Upper lobe of right lung (tissue), 1 donor: ENCODE results near the gene KRT4. TPM values are rescaled to one million over a fixed set of nuclear protein-coding genes. Genes with fewer than 3 reads are reported as not detected.
"Not testable (repeated sequence)": the region's sequence is repeated elsewhere in the genome, so short reads cannot be mapped to it uniquely, and the experiment has no call there.

Source experiments
- ATAC-seq: fragments of 200-7000 bp; cut with Tn5 transposase; one replicate; pipeline ENCODE4 v1.9.1; 2020; ENCODE audit warnings: mild to moderate bottlenecking, moderate library complexity
- DNase-seq: peaks from one replicate; pipeline ENCODE4 v3.0.0-alpha.2; 2020
- H3K27ac ChIP-seq: fragments of 200-600 bp; one replicate; pipeline ENCODE4 v1.8.0; 2022
- H3K27me3 ChIP-seq: fragments of 200-600 bp; one replicate; pipeline ENCODE4 v1.8.0; 2022; ENCODE audit warnings: mild to moderate bottlenecking
- H3K36me3 ChIP-seq: fragments of 200-600 bp; one replicate; pipeline ENCODE4 v1.8.0; 2022
- H3K4me1 ChIP-seq: fragments of 200-600 bp; one replicate; pipeline ENCODE4 v1.8.0; 2022
- H3K4me3 ChIP-seq: fragments of 200-600 bp; one replicate; pipeline ENCODE4 v1.8.0; 2022; ENCODE audit warnings: mild to moderate bottlenecking
- H3K9me3 ChIP-seq: fragments of 200-600 bp; one replicate; pipeline ENCODE4 v1.8.0; 2022
- intact Hi-C: fragments of 100-400 bp; cut with DNase I; formaldehyde crosslinking; loops from one replicate; pipeline ENCODE4 v1.11.0; 2022
- total RNA-seq: library from RNA; stranded (reverse); fragmentation: NEBNext Ultra II Directional; extraction: Animal tissue kit (Norgen Biotek cat#: 25700); gene quantifications from one replicate; pipeline ENCODE4 v1.2.1, GENCODE V29; 2021
- TF ChIP-seq, protein P1 (sequence below): fragments of 200-600 bp; IDR thresholded peaks from one replicate; pipeline ENCODE4 v1.8.0; 2022; ENCODE audit warnings: antibody characterized with exemption
- donor health status: DM: no; HTN: yes; CAD: no; lungs with severe emphysema.

The KRT4 gene
- total RNA-seq, 1 donor from 2014 or later, result 6.8 TPM

DNA sequence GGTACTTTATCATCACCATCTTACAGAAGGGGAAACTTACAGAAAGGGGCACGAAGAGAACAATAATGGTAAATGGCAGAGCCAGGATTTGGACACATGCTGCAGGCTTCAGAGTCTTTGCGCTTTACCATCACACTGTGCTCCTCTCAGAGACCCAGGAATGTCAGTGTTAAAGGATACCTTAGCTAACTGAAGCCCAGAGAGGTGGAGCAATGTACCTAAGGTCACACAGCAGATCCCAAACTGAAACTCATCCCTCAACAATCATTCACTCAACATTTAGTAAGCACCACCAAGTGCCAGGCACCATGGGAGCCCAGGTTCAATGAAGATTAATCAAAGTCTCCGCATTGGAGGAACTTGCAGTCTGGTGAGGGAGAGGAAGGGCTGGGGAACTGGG is 42.9 kb upstream of the KRT4 start:
- TF ChIP-seq, protein P1, sequence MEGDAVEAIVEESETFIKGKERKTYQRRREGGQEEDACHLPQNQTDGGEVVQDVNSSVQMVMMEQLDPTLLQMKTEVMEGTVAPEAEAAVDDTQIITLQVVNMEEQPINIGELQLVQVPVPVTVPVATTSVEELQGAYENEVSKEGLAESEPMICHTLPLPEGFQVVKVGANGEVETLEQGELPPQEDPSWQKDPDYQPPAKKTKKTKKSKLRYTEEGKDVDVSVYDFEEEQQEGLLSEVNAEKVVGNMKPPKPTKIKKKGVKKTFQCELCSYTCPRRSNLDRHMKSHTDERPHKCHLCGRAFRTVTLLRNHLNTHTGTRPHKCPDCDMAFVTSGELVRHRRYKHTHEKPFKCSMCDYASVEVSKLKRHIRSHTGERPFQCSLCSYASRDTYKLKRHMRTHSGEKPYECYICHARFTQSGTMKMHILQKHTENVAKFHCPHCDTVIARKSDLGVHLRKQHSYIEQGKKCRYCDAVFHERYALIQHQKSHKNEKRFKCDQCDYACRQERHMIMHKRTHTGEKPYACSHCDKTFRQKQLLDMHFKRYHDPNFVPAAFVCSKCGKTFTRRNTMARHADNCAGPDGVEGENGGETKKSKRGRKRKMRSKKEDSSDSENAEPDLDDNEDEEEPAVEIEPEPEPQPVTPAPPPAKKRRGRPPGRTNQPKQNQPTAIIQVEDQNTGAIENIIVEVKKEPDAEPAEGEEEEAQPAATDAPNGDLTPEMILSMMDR, result no peak
- intact Hi-C loops, result loop anchor here (10.0 kb wide), 1 partner anchor 142 kb away; no protein-coding TSS in a partner anchor
- DNase-seq, result no peak
- no peak overlapping the region for H3K27ac ChIP-seq
- H3K36me3 ChIP-seq, result no peaks in the 10 kb centered on the region
- no peak for ATAC-seq
- peaks cover 5% of the 10 kb centered on the region for H3K27me3 ChIP-seq
- no peaks in the 10 kb centered on the region for H3K9me3 ChIP-seq
- H3K4me3 ChIP-seq, result no peak overlapping the region
- no peaks in the 10 kb centered on the region for H3K4me1 ChIP-seq

DNA sequence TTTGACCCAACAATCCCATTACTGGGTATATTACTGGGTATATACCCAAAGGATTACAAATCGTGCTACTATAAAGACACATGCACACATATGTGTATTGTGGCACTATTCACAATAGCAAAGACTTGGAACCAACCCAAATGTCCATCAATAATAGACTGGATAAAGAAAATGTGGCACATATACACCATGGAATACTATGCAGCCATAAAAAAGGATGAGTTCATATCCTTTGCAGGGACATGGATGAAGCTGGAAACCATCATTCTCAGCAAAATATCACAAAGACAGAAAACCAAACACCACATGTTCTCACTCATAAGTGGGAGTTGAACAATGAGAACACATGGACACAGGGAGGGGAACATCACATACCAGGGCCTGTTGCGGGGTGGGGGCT is 42.2 kb upstream of the KRT4 start:
- not testable (repeated sequence) for H3K9me3 ChIP-seq, DNase-seq, H3K4me3 ChIP-seq, H3K4me1 ChIP-seq, H3K27ac ChIP-seq, H3K36me3 ChIP-seq, ATAC-seq
- H3K27me3 ChIP-seq, result peaks cover 11% of the 10 kb centered on the region
- intact Hi-C loops, result loop anchor here (10.0 kb wide), 1 partner anchor 141 kb away; no protein-coding TSS in a partner anchor

DNA sequence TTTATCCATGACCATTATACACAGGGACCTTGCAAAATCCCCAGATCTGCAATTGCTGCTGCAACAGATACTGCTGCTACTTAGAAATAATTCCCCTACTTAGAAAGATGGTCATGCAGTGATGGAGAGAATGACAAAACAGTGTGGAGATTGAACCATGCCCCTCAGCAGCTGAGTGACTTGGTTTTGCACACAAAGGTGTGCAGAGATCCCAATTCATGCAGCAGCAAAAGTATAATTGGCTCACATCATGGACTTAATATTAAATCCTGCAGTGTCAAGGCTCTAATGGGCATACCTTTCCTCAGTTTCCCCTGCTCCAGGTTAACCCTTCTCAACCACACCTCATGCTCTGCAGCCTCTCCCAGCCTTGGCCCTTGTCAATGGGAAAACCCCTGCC is 37.9 kb upstream of the KRT4 start:
- ATAC-seq (no peak), DNase-seq (no peak)
- H3K9me3 ChIP-seq, result no peaks in the 10 kb centered on the region
- H3K4me1 ChIP-seq, result no peaks in the 10 kb centered on the region
- intact Hi-C loops, result loop anchor here (10.0 kb wide), 1 partner anchor 137 kb away; no protein-coding TSS in a partner anchor
- no peaks in the 10 kb centered on the region for H3K36me3 ChIP-seq
- peaks cover 19% of the 10 kb centered on the region for H3K27me3 ChIP-seq
- TF ChIP-seq, protein P1, result no peak
- no peak overlapping the region for H3K27ac ChIP-seq
- no peak overlapping the region for H3K4me3 ChIP-seq

DNA sequence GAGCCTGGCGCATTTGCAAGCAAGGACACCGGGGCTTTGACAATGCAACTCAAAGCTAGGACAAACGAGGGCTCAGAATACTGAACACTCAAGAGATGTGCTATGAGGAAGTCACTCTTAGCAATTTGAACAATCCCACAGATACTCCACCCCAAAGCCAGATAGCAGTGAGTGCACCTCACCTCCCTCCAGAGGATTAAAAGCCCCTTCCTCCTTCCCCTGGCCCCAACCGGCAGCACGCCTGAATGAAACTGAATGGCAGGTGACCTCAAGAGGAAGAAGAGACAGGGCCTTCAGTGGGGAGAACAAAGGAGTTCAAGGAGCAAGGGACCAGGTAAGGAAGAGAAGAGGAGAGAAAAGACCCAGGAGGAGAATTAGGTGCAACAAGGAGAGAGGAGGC is 36.8 kb upstream of the KRT4 start:
- Histone ChIP-seq H3K27me3 (peaks cover 16% of the 10 kb centered on the region), H3K9me3 (no peaks in the 10 kb centered on the region), H3K27ac (no peak overlapping the region), H3K4me1 (no peaks in the 10 kb centered on the region), H3K4me3 (no peak overlapping the region), H3K36me3 (no peaks in the 10 kb centered on the region)
- TF ChIP-seq, protein P1, result no peak
- DNase-seq (no peak), ATAC-seq (no peak)
- intact Hi-C loops, result loop anchor here (10.0 kb wide), 1 partner anchor 136 kb away; no protein-coding TSS in a partner anchor

DNA sequence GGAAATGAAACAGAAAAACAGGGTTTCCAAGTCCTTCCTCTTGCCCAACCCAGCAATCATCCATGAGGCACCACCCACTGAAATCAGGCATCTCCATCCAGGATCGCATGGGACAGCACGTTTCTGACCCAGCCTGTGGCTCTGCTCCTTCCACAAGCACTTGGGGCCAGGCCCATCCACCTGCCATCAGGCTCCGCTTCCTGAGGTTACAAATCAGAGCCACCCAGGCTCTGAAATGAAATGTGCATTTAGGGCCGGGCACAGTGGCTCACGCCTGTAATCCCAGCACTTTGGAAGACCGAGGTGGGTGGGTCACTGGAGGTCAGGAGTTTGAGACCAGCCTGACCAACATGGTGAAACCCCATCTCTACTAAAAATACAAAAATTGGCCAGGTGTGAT is 35.6 kb upstream of the KRT4 start:
- no peak for DNase-seq
- Histone ChIP-seq H3K9me3 (no peaks in the 10 kb centered on the region), H3K36me3 (no peaks in the 10 kb centered on the region), H3K27ac (no peak overlapping the region), H3K4me3 (no peak overlapping the region), H3K4me1 (no peaks in the 10 kb centered on the region), H3K27me3 (peaks cover 16% of the 10 kb centered on the region)
- TF ChIP-seq, protein P1, result no peak
- intact Hi-C loops, result no loop called here
- no peak for ATAC-seq

DNA sequence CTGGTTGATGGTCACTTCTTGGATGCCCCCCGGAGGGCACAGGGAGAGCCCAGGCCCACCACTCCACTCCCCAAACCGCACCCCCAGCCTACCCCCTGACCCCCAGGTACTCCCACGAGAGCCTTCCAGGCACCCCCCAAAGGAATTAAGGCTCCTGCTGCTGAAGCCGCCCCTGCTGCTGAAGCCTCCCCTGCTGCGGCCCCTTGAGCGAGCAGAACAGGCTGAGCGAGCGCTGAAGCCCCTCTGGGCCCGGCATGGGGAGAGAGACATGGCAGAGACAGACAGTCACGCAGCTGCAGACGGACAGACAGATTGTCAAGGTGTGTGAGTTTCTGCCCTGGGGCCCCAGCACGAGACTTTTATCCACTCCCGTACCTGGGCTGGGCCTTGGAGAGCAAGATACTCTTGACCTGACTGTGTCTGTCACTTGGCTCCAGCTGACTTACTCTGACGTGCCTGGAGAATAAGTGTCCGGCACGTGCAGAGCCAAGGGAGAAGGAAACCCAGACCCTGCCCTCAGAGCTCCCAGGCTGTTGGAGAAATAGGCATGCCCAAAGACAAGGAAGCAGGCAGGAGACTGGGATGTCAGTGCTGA is 34.8 kb upstream of the KRT4 start, which contains the start of gene KRT78:
TSS of gene KRT78 (minus strand) at position 334 of the 595 bp plus-strand sequence. CDS start at position 270, 64 bp downstream.
- no peak within 1 kb of the TSS for H3K4me3 ChIP-seq
- H3K36me3 ChIP-seq, result no peaks in the 10 kb centered on the region
- DNase-seq (no peak), ATAC-seq (no peak)
- H3K27me3 ChIP-seq, result peaks cover 16% of the 10 kb centered on the region
- H3K9me3 ChIP-seq, result no peaks in the 10 kb centered on the region
- TF ChIP-seq, protein P1, result no peak
- no peak within 1 kb of the TSS for H3K27ac ChIP-seq
- H3K4me1 ChIP-seq, result no peaks in the 10 kb centered on the region
- intact Hi-C loops, result no loop called here
